NCI-H2171 treated with DMSO at 0.1 percent for 48 hours (cell line): Measurements from ENCODE around the gene CD59.
"Not testable (repeated sequence)": the region's sequence is repeated elsewhere in the genome, so short reads cannot be mapped to it uniquely, and the experiment has no call there.

Experiments
- DNase-seq: peaks from one replicate; lab custom pipeline; 2025; lab: John Stamatoyannopoulos, UW

Gene CD59

GRCh38 chr11:33713151-33713855 is 22.9 kb downstream of the CD59 start:
- no peak for DNase-seq

DNA sequence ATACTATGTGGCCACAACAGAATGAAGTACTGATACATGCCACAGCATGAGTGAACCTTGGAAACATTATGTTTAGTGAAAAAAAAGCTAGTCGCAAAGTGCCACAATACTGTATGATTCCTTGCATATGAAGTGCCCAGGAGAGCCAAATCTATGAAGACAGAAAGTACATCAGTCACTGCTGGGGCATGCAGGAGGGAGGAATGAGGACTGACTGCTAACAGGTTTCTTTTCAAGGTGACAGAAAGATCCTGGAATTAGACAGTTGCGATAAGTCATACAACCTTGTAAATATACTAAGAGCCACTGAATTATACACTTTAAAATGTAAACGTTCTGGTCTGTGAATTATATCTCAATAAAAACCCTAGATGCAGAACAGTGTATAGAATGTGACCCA is 23.8 kb downstream of the CD59 start:
- DNase-seq = peak; percentile 83

GRCh38 chr11:33709466-33709865 is 26.8 kb downstream of the CD59 start:
- peak; percentile 60 for DNase-seq

- no peak for DNase-seq
Observed at GRCh38 chr11:33708985-33709384, 27.2 kb downstream of the CD59 start.

GRCh38 chr11:33707831-33708230 is 28.4 kb downstream of the CD59 start:
- DNase-seq = not testable (repeated sequence)

DNA sequence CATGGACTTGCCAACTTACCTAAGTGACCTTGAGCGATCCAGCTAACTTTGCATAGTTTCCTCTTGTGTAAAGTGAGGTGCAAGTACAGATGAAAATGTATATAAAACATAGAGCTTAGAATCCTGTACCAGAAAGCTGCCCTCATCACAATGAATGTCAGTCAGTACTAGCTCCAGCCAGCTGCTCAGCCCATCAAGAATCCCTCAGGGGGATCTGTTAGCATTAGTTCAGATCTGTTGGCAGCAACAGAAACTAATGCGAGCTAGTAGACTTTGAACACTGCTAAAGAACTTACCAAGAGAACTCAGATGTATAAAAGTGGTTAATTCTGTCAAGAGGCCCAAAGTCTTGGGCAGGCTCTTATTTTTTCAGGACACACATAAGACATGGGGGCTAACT is 29.3 kb downstream of the CD59 start:
- peak; percentile 54 for DNase-seq

GRCh38 chr11:33706546-33706945 is 29.7 kb downstream of the CD59 start:
- no peak for DNase-seq

DNA sequence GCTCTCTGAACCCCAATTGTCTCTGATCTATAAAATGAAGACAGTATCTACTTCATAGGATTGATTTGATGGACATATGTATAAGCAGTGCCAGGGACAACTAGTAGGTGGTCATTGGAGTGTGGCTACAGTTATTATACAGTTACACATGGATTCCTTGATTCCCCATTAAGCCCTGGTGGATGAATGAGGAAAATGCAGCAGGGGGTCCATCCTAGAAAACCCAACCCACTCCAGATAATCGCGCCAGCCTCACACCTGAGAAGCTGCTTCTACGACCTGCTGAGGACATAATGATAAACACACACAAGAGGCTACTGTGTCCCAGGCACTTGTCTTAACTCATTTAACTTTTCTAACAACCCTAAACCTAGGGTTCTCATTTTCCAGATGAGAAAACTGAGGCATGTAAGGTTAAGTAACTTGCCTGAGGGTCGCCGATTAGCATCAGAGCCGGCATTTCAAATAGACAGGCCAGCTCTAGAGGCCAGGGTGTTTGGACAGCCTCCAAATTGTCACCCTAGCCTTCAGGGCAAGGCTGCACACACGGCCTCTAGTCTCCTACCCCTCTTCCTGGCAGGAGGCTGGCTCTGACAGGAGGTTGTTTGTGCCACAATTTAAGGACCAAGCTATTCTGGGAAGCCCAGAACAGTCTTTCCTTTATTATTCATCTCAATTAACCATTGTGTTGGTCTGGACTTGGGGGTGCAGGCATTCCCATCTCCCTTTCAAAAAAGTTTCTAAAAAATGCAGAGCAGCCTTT is 31.8 kb downstream of the CD59 start:
- DNase-seq = no peak

DNA sequence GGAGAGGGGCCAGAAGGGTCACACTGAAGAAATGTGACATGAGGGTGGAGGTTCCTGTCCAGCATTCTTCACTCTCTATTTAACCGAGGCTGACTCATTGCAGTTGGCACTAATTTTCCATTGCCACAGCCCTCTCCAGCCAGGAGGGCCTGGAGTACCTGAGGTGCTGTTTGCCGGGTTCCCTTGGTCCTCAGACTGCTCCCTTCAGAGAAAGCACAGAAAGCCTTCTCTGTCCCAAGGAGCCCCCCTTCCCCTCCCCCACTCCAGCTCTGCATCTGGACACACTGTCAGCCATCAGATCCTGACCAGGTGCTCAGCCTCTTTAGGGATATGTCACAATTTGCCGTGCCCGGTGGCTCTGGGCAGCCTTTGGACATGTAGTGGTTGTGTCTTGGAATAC is 32.4 kb downstream of the CD59 start:
- DNase-seq = no peak

- DNase-seq = no peak
Observed at GRCh38 chr11:33703234-33703633, 33.0 kb downstream of the CD59 start.

- DNase-seq = no peak
Observed at GRCh38 chr11:33701302-33702230, 34.7 kb downstream of the CD59 start.

DNA sequence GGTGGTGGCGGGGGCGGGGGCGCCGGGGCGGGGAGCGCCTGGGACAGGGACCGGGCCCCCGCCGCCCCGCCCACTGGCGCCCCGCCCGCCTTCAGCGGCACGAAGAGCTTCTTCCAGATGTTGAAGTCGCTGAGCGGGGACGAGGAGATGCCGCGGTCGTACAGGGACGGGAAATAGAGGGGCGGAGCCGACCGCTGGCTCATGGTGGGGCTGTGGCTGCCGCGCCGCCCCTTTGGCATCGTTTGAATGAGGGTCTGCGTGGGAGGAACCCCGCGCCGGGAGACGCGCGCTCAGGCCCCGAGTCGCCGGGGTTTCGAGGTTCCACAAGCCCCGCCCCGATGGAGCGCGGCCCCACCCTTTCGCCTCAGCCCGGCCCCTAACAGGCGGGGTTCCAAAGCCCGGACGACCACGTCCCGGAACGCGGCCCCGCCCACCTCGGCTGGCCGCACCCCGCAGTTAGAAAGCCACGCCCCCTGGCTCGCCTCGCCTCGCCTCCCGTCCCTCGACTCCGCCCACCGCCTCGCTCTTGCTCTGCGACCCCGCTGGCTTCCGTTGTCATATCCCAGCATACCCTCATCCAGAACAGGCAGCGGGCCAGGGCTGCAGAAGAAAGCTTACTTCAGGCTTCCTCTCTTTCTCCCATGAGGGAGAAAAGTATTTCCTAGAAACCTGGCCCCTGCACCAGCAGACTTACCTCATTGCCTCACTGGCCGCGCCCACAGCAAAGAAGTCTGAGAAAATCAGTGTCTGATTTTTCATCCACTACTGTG is 35.5 kb downstream of the CD59 start, which contains the start of gene C11orf91:
Gene C11orf91 (minus strand): TSS at position 325 of the 770 bp plus-strand sequence. CDS start 86 bp downstream, at position 239.
- DNase-seq = peak; percentile 99

DNA sequence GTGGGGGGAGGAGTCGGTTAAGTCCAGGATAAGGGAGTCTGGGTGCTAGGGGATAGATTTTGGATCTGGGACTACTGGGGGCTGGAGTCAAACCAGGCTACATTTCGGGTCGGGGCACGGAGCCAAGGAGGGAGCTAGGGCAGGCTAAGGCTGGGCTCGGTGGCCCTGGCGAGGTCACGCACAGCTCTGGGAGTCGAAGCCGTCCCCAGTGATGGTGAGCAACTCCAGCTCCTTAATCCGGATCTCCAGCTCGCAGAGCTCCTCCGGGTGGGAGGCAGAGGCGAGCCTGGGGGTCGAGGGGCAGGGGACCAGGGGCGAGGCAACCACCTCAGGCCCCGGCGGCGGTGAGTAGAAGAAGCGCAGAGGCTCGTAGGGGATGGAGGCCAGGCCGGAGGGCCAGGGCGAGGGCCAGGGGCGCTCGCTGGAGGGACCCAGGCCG is 36.1 kb downstream of the CD59 start:
- no peak for DNase-seq

DNA sequence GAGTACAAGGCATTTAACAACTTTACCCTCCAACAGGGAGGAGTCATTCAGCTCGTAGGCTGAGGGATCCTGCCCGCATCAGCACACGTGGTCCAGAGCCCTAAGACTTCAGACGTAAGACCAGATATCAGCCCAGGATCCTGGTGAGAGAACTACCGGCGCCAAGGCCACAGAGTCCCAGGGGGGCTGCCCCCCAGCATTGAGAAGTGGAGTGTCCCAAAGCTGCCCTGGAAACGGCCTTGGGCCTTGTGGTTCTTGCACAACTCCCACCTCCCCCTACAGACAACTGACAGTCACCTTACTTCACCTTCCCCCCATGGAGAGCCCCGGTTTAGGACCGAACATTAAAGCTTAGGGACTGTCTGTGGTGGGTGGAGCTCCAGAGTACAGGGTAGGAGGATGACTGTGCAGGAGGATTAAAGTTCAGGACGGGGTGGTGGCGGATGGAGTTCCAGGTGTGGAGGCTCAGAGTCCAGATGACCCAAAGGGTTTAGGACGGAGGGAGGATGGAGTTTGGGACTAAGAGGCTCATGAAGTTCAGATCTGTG is 36.6 kb downstream of the CD59 start:
- no peak for DNase-seq

- no peak for DNase-seq
Observed at GRCh38 chr11:33698921-33699320, 37.3 kb downstream of the CD59 start.

DNA sequence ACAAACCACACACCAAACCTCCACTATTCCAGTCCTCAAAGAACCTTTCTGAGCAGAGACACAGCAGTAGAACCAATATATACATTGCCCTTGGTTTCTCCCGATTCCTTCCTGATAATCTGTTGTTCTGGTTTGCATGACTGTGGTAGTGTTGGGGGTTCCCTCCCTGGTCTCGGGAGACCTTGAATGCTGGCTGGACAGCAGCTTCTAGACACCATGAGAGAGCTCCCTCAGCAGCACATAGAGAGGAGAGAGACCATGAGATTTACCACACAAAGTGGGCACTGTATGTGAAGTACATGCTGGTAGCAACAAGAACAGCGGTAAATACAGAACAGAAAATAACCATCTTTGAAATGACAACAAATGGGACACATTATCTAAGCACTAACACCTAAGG is 38.2 kb downstream of the CD59 start:
- DNase-seq = no peak

DNA sequence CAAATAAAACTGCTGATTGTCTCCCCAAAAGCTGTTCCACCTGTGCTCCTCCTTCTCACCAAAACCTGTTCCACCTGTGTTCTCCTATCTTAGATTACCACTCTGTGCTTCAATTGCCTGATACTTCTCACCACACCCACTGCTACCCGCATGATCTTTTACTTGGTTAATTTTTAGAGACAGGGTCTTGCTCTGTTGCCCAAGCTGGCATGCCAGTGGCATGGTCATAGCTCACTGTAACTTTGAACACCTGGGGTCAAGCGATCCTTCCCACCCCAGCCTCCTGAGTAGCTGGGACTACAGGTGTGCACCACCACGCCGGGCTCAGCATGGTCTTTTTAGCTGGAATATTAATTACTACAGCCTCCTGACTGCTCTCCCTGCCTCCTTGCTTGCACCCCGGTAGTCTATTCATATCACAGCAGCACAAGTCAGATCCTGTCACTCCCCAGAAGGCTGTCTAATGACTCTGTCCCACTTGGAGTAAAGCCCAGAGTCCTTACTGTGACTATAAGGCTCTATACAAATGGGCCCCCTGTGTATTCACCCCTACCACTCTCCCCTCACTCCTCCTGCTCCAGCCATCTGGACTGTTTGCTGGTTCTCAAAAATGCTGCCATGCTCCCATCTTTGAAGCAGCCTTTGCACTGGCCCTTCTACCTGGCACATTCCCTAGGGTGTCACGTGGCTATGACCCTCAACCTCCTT is 39.1 kb downstream of the CD59 start:
- peak; percentile 98 for DNase-seq

DNA sequence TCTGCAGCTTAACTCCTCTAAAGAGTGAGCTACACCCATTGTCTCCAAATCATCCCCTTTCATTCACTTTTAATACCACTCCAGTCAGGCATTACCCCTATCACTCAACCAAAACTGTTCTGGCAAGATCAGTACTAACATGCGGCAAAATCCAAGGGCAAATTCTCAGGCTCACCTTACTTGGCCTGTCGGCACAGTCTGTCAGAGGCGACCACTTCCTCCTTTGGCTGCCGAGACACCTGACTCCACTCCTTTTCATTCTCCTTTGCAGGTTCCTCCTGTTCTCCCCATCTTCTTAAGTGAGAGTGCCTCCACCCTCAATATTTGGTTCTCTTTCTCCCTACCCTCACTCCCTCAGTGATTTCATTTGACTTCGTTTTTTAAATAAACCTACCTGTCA is 39.8 kb downstream of the CD59 start:
- DNase-seq = peak; percentile 47

- DNase-seq = peak; percentile 68
Observed at GRCh38 chr11:33695051-33695566, 41.1 kb downstream of the CD59 start.

- peak; percentile 94 for DNase-seq
Observed at GRCh38 chr11:33694346-33695050, 41.7 kb downstream of the CD59 start.
